Measurements from ENCODE around the gene ZFPL1. TPM values are rescaled to one million over a fixed set of nuclear protein-coding genes. Genes with fewer than 3 reads are reported as not detected.

ZFPL1 gene
- total RNA-seq, 2 donors from 2014 or later = 29.9 to 41.3 TPM

DNA sequence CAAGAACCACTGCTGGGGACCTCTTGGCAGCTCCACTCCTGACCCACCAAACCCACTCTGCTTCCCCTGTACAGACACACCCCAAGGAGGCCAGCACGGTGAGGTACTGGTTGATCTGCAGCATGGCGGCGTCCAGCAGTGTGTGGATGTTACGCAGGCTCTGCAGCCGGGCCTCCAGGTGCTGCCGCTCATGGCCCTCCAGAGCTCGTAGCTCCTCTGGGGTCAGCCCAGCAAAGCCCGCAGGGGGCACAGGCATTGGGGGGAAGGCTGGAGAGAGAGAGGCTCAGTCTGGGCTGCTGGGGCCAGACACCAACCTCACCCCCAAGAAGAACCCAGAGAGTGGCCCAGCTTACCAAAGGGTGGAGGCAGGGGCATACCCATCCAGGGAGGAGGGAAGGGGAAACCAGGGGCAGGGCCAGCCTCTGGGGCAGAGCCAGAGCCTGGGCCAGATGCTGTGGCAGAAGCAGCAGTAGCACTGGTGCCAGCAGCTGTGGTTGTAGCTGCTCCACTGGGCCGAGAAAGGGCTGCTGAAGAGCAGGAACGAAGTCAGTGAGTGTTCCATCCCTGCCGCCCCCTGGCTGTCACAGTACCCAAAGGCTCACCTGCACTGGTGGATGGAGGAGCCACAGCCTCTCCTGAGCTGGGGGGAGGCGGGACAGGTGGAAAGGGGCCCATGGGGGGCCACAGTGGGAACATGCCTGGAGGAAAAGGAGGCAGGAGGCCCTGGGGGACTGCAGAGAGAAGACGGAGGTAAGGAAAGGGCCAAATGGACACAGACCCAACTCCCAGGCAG, 45.8 kb downstream of the ZFPL1 start:
- no peak overlapping the region for H3K27ac Mint-ChIP-seq
- DNase-seq (ENCODE audit: low spot score in 2 of 2) (peak in 1 of 2 donors; percentile 51), ATAC-seq (no peak)
- peaks cover 9 to 10% of the 10 kb centered on the region in 2 donors for H3K36me3 Mint-ChIP-seq
- no peaks in the 10 kb centered on the region for H3K9me3 Mint-ChIP-seq

- Mint-ChIP-seq H3K9me3 (no peaks in the 10 kb centered on the region), H3K36me3 (peaks cover 9 to 10% of the 10 kb centered on the region in 2 donors), H3K27ac (peak overlapping the region; percentile 28 to 78)
- DNase-seq (ENCODE audit: low spot score in 2 of 2) = no peak
- ATAC-seq = no peak
These were observed 46.8 kb downstream of the ZFPL1 start for GRCh38 chr11:65130631-65131416.

- ATAC-seq (no peak), DNase-seq (ENCODE audit: low spot score in 2 of 2) (no peak)
- H3K36me3 Mint-ChIP-seq = peaks cover 9 to 10% of the 10 kb centered on the region in 2 donors
- H3K27ac Mint-ChIP-seq = peak overlapping the region in 1 of 2 donors; percentile 28
- H3K9me3 Mint-ChIP-seq = no peaks in the 10 kb centered on the region
These were observed 47.4 kb downstream of the ZFPL1 start for GRCh38 chr11:65131417-65131776.

DNA sequence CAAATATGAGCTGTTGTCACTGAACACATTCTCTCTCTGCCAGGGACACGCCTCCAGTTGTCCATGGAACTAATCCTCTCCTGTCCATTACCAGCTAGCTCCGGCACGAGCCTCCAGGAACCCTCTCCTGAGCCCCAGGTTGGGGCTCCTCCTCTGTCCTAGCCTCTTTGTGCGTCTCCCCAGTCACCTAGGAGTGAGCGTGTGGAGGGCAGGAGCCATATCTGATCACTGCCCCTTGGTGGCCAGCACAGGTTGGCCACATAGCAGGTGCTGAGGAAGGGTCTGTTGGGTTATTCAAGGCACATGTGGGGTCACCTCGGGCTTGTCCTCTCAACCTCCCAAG, 47.8 kb downstream of the ZFPL1 start:
- ATAC-seq (no peak), DNase-seq (ENCODE audit: low spot score in 2 of 2) (no peak)
- peaks cover 9 to 10% of the 10 kb centered on the region in 2 donors for H3K36me3 Mint-ChIP-seq
- no peaks in the 10 kb centered on the region for H3K9me3 Mint-ChIP-seq
- no peak overlapping the region for H3K27ac Mint-ChIP-seq

- DNase-seq (ENCODE audit: low spot score in 2 of 2) (no peak), ATAC-seq (no peak)
- Mint-ChIP-seq H3K9me3 (no peaks in the 10 kb centered on the region), H3K27ac (peak overlapping the region; percentile 99), H3K36me3 (peaks cover 9 to 10% of the 10 kb centered on the region in 2 donors)
These were observed 48.4 kb downstream of the ZFPL1 start for GRCh38 chr11:65132238-65132987.

- DNase-seq (ENCODE audit: low spot score in 2 of 2) (peak in 1 of 2 donors; percentile 77), ATAC-seq (peak in 1 of 2 donors; percentile 19)
- Mint-ChIP-seq H3K9me3 (no peaks in the 10 kb centered on the region), H3K36me3 (peaks cover 9 to 10% of the 10 kb centered on the region in 2 donors), H3K27ac (peak overlapping the region; percentile 99)
These were observed 49.1 kb downstream of the ZFPL1 start for GRCh38 chr11:65132988-65133700.

GRCh38 chr11:65133724-65134123, 49.7 kb downstream of the ZFPL1 start:
- H3K27ac Mint-ChIP-seq = peak overlapping the region; percentile 99
- H3K36me3 Mint-ChIP-seq = peaks cover 9 to 10% of the 10 kb centered on the region in 2 donors
- no peaks in the 10 kb centered on the region for H3K9me3 Mint-ChIP-seq
- DNase-seq (ENCODE audit: low spot score in 2 of 2) (no peak), ATAC-seq (no peak)

GRCh38 chr11:65134240-65134951, 50.4 kb downstream of the ZFPL1 start, which contains the start of gene SYVN1:
Gene SYVN1, minus strand, starts transcription at chr11:65134519. Its CDS starts 918 bp downstream, at chr11:65133601.
- Mint-ChIP-seq H3K9me3 (no peaks in the 10 kb centered on the region), H3K36me3 (peaks cover 9 to 10% of the 10 kb centered on the region in 2 donors), H3K27ac (peak within 1 kb of the TSS; percentile 99)
- peak; percentile 87 to 88 for ATAC-seq
- DNase-seq (ENCODE audit: low spot score in 2 of 2) = peak; percentile 91

DNA sequence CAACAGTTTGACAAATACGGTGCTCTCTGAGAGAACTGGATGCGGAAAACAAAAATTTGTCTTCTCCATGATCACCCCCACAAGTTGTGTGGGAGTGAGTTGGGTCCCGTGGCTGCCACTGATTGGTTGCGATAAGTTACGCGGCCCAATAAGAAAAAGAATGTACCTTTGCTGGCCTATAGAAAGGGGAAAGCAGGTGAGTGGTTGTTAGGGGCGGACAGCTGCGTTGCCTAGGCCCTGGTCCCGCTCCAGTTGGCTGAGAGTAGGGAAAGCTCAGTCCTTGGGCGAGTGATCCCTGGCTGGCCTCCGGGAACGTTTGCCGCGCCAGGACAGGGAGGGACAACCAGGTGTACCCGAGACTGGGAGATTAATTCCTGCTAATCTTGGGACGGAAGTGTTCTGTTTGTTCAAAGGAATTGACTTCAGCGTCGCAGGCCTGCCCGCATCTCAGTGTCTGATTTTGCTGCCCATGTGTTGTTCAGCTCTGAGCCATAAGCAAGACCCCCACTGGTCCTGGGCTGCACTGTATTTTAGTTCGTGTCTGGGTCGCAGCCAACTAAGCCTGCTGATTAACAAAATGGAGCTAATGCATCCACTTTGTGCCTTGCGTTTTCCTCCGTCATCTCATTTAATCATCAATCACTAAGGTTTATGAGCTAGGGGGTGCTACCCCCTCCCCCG, 51.1 kb downstream of the ZFPL1 start:
- peak overlapping the region; percentile 99 for H3K27ac Mint-ChIP-seq
- ATAC-seq = peak; percentile 88 to 90
- peaks cover 9 to 10% of the 10 kb centered on the region in 2 donors for H3K36me3 Mint-ChIP-seq
- H3K9me3 Mint-ChIP-seq = no peaks in the 10 kb centered on the region
- DNase-seq (ENCODE audit: low spot score in 2 of 2) = peak; percentile 76 to 85

- ATAC-seq (no peak), DNase-seq (ENCODE audit: low spot score in 2 of 2) (no peak)
- Mint-ChIP-seq H3K9me3 (no peaks in the 10 kb centered on the region), H3K27ac (peak overlapping the region; percentile 99), H3K36me3 (peaks cover 9 to 10% of the 10 kb centered on the region in 2 donors)
These were observed 51.7 kb downstream of the ZFPL1 start for GRCh38 chr11:65135633-65136145.

DNA sequence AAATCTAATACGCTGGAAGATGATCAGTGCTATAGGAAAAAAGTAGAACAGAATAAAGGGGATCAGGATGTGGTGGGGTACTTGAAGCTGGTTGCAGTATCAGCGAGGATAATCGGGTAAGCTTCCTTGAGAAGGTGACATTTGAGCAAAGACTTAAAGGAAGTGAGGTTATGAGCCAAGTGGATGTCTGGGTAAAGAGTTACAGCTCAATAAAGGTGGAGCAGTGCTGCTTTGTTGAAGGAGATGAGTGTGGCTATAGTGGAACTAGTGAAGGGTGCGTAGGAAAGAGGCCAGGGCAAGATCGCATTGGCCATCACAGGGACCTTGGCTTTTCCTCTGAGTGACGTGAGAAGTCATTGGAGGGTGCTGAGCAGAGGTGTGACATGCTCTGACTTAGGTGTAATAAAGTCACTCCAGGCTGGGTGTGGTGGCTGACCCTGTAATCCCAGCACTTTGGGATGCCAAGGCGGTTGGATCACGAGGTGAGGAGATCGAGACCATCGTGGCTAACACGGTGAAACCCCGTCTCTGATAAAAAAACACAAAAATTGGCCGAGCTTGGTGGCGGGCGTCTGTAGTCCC, 52.6 kb downstream of the ZFPL1 start:
- ATAC-seq (no peak), DNase-seq (ENCODE audit: low spot score in 2 of 2) (no peak)
- Mint-ChIP-seq H3K27ac (peak overlapping the region; percentile 51 to 99), H3K9me3 (no peaks in the 10 kb centered on the region), H3K36me3 (peaks cover 9 to 10% of the 10 kb centered on the region in 2 donors)

Other genes starting within 250 kb of the ZFPL1 start
- under 1 TPM; 0.61 to 0.76 TPM for gene CDC42BPG, start 239.6 kb upstream of the ZFPL1 start, total RNA-seq
- gene EHD1, start 205.6 kb upstream of the ZFPL1 start, total RNA-seq = 100 to 1,000 TPM in 1 of 2 donors, 10 to 100 TPM in 1; 93.1 to 123 TPM
- gene ATG2A, start 167.0 kb upstream of the ZFPL1 start, total RNA-seq = 10 to 100 TPM; 21.2 to 26.8 TPM
- 10 to 100 TPM in 1 of 2 donors, 1 to 10 TPM in 1; 2.8 to 29.9 TPM for gene PPP2R5B, start 159.5 kb upstream of the ZFPL1 start, total RNA-seq
- gene GPHA2, start 148.3 kb upstream of the ZFPL1 start, total RNA-seq = not detected
- gene MAJIN, start 112.1 kb upstream of the ZFPL1 start, total RNA-seq = under 1 TPM in 1 of 2 donors, not detected in 1; 0.45 TPM
- gene BATF2, start 87.3 kb upstream of the ZFPL1 start, total RNA-seq = not detected
- 10 to 100 TPM; 82.6 to 96.1 TPM for gene ARL2, start 70.1 kb upstream of the ZFPL1 start, total RNA-seq
- 10 to 100 TPM; 12.5 to 14.5 TPM for gene SNX15, start 56.8 kb upstream of the ZFPL1 start, total RNA-seq
- 10 to 100 TPM in 1 of 2 donors, 1 to 10 TPM in 1; 8.9 to 33.3 TPM for gene SAC3D1, start 43.0 kb upstream of the ZFPL1 start, total RNA-seq
- 10 to 100 TPM; 14.9 to 23.1 TPM for gene NAALADL1, start 25.7 kb upstream of the ZFPL1 start, total RNA-seq
- 100 to 1,000 TPM; 128 to 203 TPM for gene CDCA5, start 182 bp upstream of the ZFPL1 start, total RNA-seq
- gene VPS51, start 12.0 kb downstream of the ZFPL1 start, total RNA-seq = 100 to 1,000 TPM in 1 of 2 donors, 10 to 100 TPM in 1; 60.4 to 101 TPM
- gene TM7SF2, start 27.6 kb downstream of the ZFPL1 start, total RNA-seq = 10 to 100 TPM; 20.5 to 24.3 TPM
- 1 to 10 TPM; 5.6 to 10.0 TPM for gene ZNHIT2, start 33.5 kb downstream of the ZFPL1 start, total RNA-seq
- 1,000 to 10,000 TPM in 1 of 2 donors, 100 to 1,000 TPM in 1; 983 to 1,040 TPM for gene FAU, start 37.9 kb downstream of the ZFPL1 start, total RNA-seq
- gene MRPL49, start 38.1 kb downstream of the ZFPL1 start, total RNA-seq = 10 to 100 TPM; 55.3 to 92.6 TPM
- 10 to 100 TPM; 30.2 to 31.6 TPM for gene SYVN1, start 50.3 kb downstream of the ZFPL1 start, total RNA-seq
- gene SPDYC, start 86.0 kb downstream of the ZFPL1 start, total RNA-seq = not detected
- gene CAPN1, start 97.7 kb downstream of the ZFPL1 start, total RNA-seq = 100 to 1,000 TPM; 119 to 137 TPM
- 10 to 100 TPM; 66.8 to 69.9 TPM for gene POLA2, start 177.7 kb downstream of the ZFPL1 start, total RNA-seq
- gene CDC42EP2, start 230.6 kb downstream of the ZFPL1 start, total RNA-seq = 1 to 10 TPM; 3.5 to 3.9 TPM
- 10 to 100 TPM; 75.3 to 79.4 TPM for gene DPF2, start 249.6 kb downstream of the ZFPL1 start, total RNA-seq